ENCODE results near the gene XYLT2. TPM values are rescaled to one million over a fixed set of nuclear protein-coding genes. Genes with fewer than 3 reads are reported as not detected.

Gene XYLT2
- total RNA-seq, 1 donor from 2014 or later = 11.0 TPM

- Mint-ChIP-seq H3K27ac (ENCODE audit: unreplicated experiment) (no peak overlapping the region), H3K4me3 (ENCODE audit: unreplicated experiment) (no peak overlapping the region), H3K27me3 (ENCODE audit: unreplicated experiment) (peaks cover 7% of the 10 kb centered on the region), H3K4me1 (ENCODE audit: low read depth, unreplicated experiment) (peaks cover 7% of the 10 kb centered on the region), H3K36me3 (ENCODE audit: unreplicated experiment) (no peaks in the 10 kb centered on the region), H3K9me3 (ENCODE audit: unreplicated experiment) (no peaks in the 10 kb centered on the region)
- no peak for DNase-seq
- TF ChIP-seq CTCF (IDR thresholded peaks at IDR 0.05; ENCODE audit: partially characterized antibody, unreplicated experiment) = no peak
These were observed 37.3 kb upstream of the XYLT2 start for GRCh38 chr17:50308666-50309065.

GRCh38 chr17:50310455-50311111, 35.3 kb upstream of the XYLT2 start:
- H3K36me3 Mint-ChIP-seq (ENCODE audit: unreplicated experiment) = no peaks in the 10 kb centered on the region
- DNase-seq = no peak
- TF ChIP-seq CTCF (IDR thresholded peaks at IDR 0.05; ENCODE audit: partially characterized antibody, unreplicated experiment) = no peak
- peaks cover 4% of the 10 kb centered on the region for H3K27me3 Mint-ChIP-seq (ENCODE audit: unreplicated experiment)
- no peak overlapping the region for H3K4me3 Mint-ChIP-seq (ENCODE audit: unreplicated experiment)
- no peaks in the 10 kb centered on the region for H3K4me1 Mint-ChIP-seq (ENCODE audit: low read depth, unreplicated experiment)
- H3K27ac Mint-ChIP-seq (ENCODE audit: unreplicated experiment) = no peak overlapping the region
- H3K9me3 Mint-ChIP-seq (ENCODE audit: unreplicated experiment) = peaks cover 3% of the 10 kb centered on the region

GRCh38 chr17:50311112-50311460, 34.8 kb upstream of the XYLT2 start:
- Mint-ChIP-seq H3K27me3 (ENCODE audit: unreplicated experiment) (peaks cover 4% of the 10 kb centered on the region), H3K9me3 (ENCODE audit: unreplicated experiment) (peaks cover 3% of the 10 kb centered on the region), H3K36me3 (ENCODE audit: unreplicated experiment) (no peaks in the 10 kb centered on the region), H3K27ac (ENCODE audit: unreplicated experiment) (no peak overlapping the region), H3K4me1 (ENCODE audit: low read depth, unreplicated experiment) (peaks cover 1% of the 10 kb centered on the region), H3K4me3 (ENCODE audit: unreplicated experiment) (no peak overlapping the region)
- TF ChIP-seq CTCF (IDR thresholded peaks at IDR 0.05; ENCODE audit: partially characterized antibody, unreplicated experiment) = no peak
- no peak for DNase-seq

- Mint-ChIP-seq H3K9me3 (ENCODE audit: unreplicated experiment) (peaks cover 3% of the 10 kb centered on the region), H3K4me3 (ENCODE audit: unreplicated experiment) (no peak overlapping the region), H3K36me3 (ENCODE audit: unreplicated experiment) (no peaks in the 10 kb centered on the region), H3K27ac (ENCODE audit: unreplicated experiment) (no peak overlapping the region), H3K4me1 (ENCODE audit: low read depth, unreplicated experiment) (peaks cover 4% of the 10 kb centered on the region), H3K27me3 (ENCODE audit: unreplicated experiment) (peaks cover 4% of the 10 kb centered on the region)
- no peak for DNase-seq
- no peak for TF ChIP-seq CTCF (IDR thresholded peaks at IDR 0.05; ENCODE audit: partially characterized antibody, unreplicated experiment)
These were observed 34.4 kb upstream of the XYLT2 start for GRCh38 chr17:50311483-50311882.

GRCh38 chr17:50312308-50312707, 33.6 kb upstream of the XYLT2 start:
- TF ChIP-seq CTCF (IDR thresholded peaks at IDR 0.05; ENCODE audit: partially characterized antibody, unreplicated experiment) = no peak
- no peaks in the 10 kb centered on the region for H3K36me3 Mint-ChIP-seq (ENCODE audit: unreplicated experiment)
- H3K27ac Mint-ChIP-seq (ENCODE audit: unreplicated experiment) = no peak overlapping the region
- peaks cover 3% of the 10 kb centered on the region for H3K9me3 Mint-ChIP-seq (ENCODE audit: unreplicated experiment)
- peaks cover 4% of the 10 kb centered on the region for H3K4me1 Mint-ChIP-seq (ENCODE audit: low read depth, unreplicated experiment)
- no peak for DNase-seq
- peaks cover 4% of the 10 kb centered on the region for H3K27me3 Mint-ChIP-seq (ENCODE audit: unreplicated experiment)
- H3K4me3 Mint-ChIP-seq (ENCODE audit: unreplicated experiment) = no peak overlapping the region

Measured in glutamatergic neuron (in vitro differentiated cells).